Measurements from ENCODE around the gene ZCCHC17. TPM values are rescaled to one million over a fixed set of nuclear protein-coding genes. Genes with fewer than 3 reads are reported as not detected.

Gene ZCCHC17
- total and polyA plus RNA-seq, 2 donors (not counting 1 experiment from before 2014, with no cell fraction given) = 14.1 to 20.3 TPM

GRCh38 chr1:31401241-31401640 lies 104.4 kb downstream of the ZCCHC17 start:
- peaks cover 4% of the 10 kb centered on the region for H3K27me3 Mint-ChIP-seq
- no peak overlapping the region for H3K4me2 ChIP-seq (replicated peaks; ENCODE audit: low read depth, low read length, poor library complexity, severe bottlenecking)
- no peak for DNase-seq
- H3K9ac ChIP-seq (ENCODE audit: low read length) = no peak overlapping the region
- H3K27ac Mint-ChIP-seq = no peak overlapping the region
- no peak for TF ChIP-seq EZH2 (IDR thresholded peaks at IDR 0.05; ENCODE audit: borderline replicate concordance, insufficient read depth, low read depth, low read length, poor library complexity, severe bottlenecking)
- no peak for TF ChIP-seq CTCF (IDR thresholded peaks at IDR 0.05)
- H3K27ac ChIP-seq (ENCODE audit: low read length in 2 of 2) = no peak overlapping the region
- no peak overlapping the region for H2AFZ ChIP-seq (ENCODE audit: insufficient read depth, low read depth, low read length, poor library complexity, severe bottlenecking)
- no peaks in the 10 kb centered on the region for H3K9me3 Mint-ChIP-seq (ENCODE audit: insufficient read depth)
- ChIA-PET POLR2A (no interaction called here), CTCF (no interaction called here)
- no peaks in the 10 kb centered on the region for H3K4me1 ChIP-seq (ENCODE audit: control insufficient read depth in 2 of 2, insufficient read depth in 2 of 2, low read length in 2 of 2)
- intact Hi-C loops (cut with micrococcal nuclease) = no loop called here
- no peaks in the 10 kb centered on the region for H3K27me3 ChIP-seq (replicated peaks in 1 of 4; ENCODE audit: control extremely low read depth in 1 of 4, control insufficient read depth in 3 of 4, insufficient read depth in 4 of 4, low read length in 3 of 4)
- H3K4me3 Mint-ChIP-seq = no peak overlapping the region
- WGBS (ENCODE audit: insufficient coverage) = 83% methylated on average over 1 of the region's 2 CpGs
- no peaks in the 10 kb centered on the region for H3K9me3 ChIP-seq (ENCODE audit: control extremely low read depth in 1 of 3, control insufficient read depth in 2 of 3, insufficient read depth in 1 of 3, low read length in 2 of 3)
- no peaks in the 10 kb centered on the region for H4K20me1 ChIP-seq (ENCODE audit: control insufficient read depth, insufficient read depth, low read length, poor library complexity, severe bottlenecking)
- ATAC-seq (ENCODE audit: low read depth) = no peak
- H3K4me1 Mint-ChIP-seq = no peaks in the 10 kb centered on the region
- H3K79me2 ChIP-seq (ENCODE audit: control insufficient read depth, insufficient read depth, low read length) = no peaks in the 10 kb centered on the region
- H3K4me3 ChIP-seq (ENCODE audit: control extremely low read depth in 1 of 5, extremely low read depth in 1 of 5, insufficient read depth in 1 of 5, low read depth in 2 of 5, low read length in 4 of 5) = no peak overlapping the region
- H3K36me3 ChIP-seq (replicated peaks in 1 of 2; ENCODE audit: control extremely low read depth in 1 of 2, control insufficient read depth in 1 of 2, extremely low read depth in 1 of 2, insufficient read depth in 2 of 2, low read length in 1 of 2) = no peaks in the 10 kb centered on the region

- DNase-seq (no peak), ATAC-seq (ENCODE audit: low read depth) (no peak)
- CTCF ChIA-PET = interaction anchor here (0.7 to 1.4 kb wide), 3 partner anchors 11 to 108 kb away, joined by 3 to 7 read pairs (median 3); no protein-coding TSS in a partner anchor
- Histone ChIP-seq H3K27me3 (replicated peaks in 1 of 4; ENCODE audit: control extremely low read depth in 1 of 4, control insufficient read depth in 3 of 4, insufficient read depth in 4 of 4, low read length in 3 of 4) (peaks cover 0 to 13% (median 0%) of the 10 kb centered on the region in 4 experiments), H3K79me2 (ENCODE audit: control insufficient read depth, insufficient read depth, low read length) (no peaks in the 10 kb centered on the region), H2AFZ (ENCODE audit: insufficient read depth, low read depth, low read length, poor library complexity, severe bottlenecking) (no peak overlapping the region), H3K4me1 (ENCODE audit: control insufficient read depth in 2 of 2, insufficient read depth in 2 of 2, low read length in 2 of 2) (no peaks in the 10 kb centered on the region), H3K9ac (ENCODE audit: low read length) (no peak overlapping the region), H3K4me3 (ENCODE audit: control extremely low read depth in 1 of 5, extremely low read depth in 1 of 5, insufficient read depth in 1 of 5, low read depth in 2 of 5, low read length in 4 of 5) (no peak overlapping the region), H3K27ac (ENCODE audit: low read length in 2 of 2) (no peak overlapping the region), H4K20me1 (ENCODE audit: control insufficient read depth, insufficient read depth, low read length, poor library complexity, severe bottlenecking) (no peaks in the 10 kb centered on the region), H3K9me3 (ENCODE audit: control extremely low read depth in 1 of 3, control insufficient read depth in 2 of 3, insufficient read depth in 1 of 3, low read length in 2 of 3) (no peaks in the 10 kb centered on the region), H3K36me3 (replicated peaks in 1 of 2; ENCODE audit: control extremely low read depth in 1 of 2, control insufficient read depth in 1 of 2, extremely low read depth in 1 of 2, insufficient read depth in 2 of 2, low read length in 1 of 2) (no peaks in the 10 kb centered on the region), H3K4me2 (replicated peaks; ENCODE audit: low read depth, low read length, poor library complexity, severe bottlenecking) (no peak overlapping the region)
- H3K9me3 Mint-ChIP-seq (ENCODE audit: insufficient read depth) = no peaks in the 10 kb centered on the region
- peaks cover 28% of the 10 kb centered on the region for H3K27me3 Mint-ChIP-seq
- WGBS (ENCODE audit: insufficient coverage) = 99% methylated on average over 4 of the region's 6 CpGs
- TF ChIP-seq CTCF (IDR thresholded peaks at IDR 0.05) = no peak
- no peak for TF ChIP-seq EZH2 (IDR thresholded peaks at IDR 0.05; ENCODE audit: borderline replicate concordance, insufficient read depth, low read depth, low read length, poor library complexity, severe bottlenecking)
- H3K27ac Mint-ChIP-seq = no peak overlapping the region
- H3K4me3 Mint-ChIP-seq = no peak overlapping the region
- intact Hi-C loops (cut with micrococcal nuclease) = no loop called here
- H3K4me1 Mint-ChIP-seq = no peaks in the 10 kb centered on the region
- POLR2A ChIA-PET = no interaction called here
Observed at GRCh38 chr1:31405578-31406245, 108.9 kb downstream of the ZCCHC17 start.

All from B cell (primary cell).